GM19328 (cell line): Measurements from ENCODE around the gene APOOL.
"Not testable (repeated sequence)": the region's sequence is repeated elsewhere in the genome, so short reads cannot be mapped to it uniquely, and the experiment has no call there.

Experiments used
- ATAC-seq: cut with Tn5 transposase; IDR thresholded peaks from one replicate; pipeline ENCODE4 v1.9.1; 2021; ENCODE audit warnings: mild to moderate bottlenecking, moderate library complexity; ENCODE audit not compliant: unreplicated experiment

Gene APOOL

DNA sequence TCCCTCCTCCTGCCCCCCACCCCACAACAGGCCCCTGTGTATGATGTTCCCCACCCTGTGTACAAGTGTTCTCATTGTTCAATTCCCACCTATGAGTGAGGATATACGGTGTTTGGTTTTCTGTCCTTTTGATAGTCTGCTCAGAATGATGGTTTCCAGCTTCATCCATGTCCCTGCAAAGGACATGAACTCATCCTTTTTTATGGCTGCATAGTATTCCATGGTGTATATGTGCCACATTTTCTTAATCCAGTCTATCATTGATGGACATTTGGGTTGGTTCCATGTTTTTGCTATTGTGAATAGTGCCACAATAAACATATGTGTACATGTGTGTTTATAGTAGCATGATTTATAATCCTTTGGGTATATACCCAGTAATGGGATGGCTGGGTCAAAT lies 73.6 kb downstream of the APOOL start:
- ATAC-seq = not testable (repeated sequence)

- no peak for ATAC-seq
Measured at GRCh38 chrX:85084770-85085393, 81.2 kb downstream of the APOOL start.

DNA sequence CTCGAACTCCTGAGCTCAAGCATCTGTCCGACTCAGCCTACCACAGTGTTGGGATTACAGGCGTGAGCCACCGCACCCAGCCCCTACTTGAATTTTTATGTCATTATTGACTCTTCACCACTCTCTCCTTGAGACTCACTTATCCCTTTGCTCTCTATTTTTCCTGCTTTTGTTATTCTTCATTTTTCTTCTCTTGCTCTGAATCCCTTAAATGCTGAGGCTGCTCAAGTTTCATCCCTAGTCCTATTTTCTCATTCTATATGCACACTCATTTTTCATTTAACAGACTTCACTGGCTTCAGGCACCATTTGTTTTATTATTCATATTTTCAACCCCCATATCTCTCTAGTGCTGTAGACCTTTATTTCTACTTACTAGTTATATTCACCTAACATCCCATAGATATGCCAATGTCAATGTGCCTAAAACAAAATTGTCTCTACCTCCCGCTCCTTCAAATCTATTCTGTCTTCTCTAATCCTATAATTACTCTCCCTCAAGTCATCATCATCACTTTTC lies 85.7 kb downstream of the APOOL start:
- ATAC-seq = no peak

DNA sequence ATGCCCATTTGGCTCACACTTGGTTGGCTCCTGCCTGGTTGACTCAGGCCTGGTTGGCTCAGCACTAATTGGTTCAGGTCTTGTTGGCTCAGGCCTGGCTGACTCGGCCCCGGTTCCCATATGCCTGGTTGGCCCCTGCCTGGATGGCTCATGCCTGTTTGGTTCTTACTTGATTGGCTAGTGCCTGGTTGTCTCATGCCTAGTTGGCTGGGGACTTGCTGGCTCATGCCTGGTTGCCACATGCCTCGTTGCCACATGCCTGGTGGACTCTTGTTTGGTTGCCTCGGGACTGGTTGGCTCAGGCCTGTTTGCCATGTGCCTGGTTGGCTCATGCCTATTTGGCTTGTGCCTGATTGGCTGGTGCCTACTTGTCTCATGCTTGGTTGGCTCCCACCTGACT lies 103.7 kb downstream of the APOOL start:
- no peak for ATAC-seq

GRCh38 chrX:85108165-85108564 lies 104.5 kb downstream of the APOOL start:
- ATAC-seq = no peak

- no peak for ATAC-seq
Measured at GRCh38 chrX:85109235-85109634, 105.6 kb downstream of the APOOL start.

DNA sequence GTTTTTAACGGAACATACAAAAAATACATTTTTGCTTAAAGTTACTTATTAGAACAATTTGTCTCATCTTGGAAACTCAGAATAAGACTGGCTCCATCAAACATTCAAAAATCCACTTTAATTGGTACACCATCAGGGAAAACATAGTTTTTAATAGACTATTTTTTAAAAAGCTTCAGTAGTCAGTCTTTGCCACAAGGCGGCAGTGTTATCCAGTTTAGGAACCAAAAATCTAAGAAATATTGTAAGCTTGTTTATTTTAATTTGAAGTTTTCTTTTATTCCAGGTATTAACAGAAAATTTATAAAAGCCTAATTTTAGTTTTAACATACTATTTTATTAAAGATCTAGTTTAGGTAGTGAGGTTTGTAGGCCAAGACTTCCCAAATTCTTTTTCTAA lies 107.7 kb downstream of the APOOL start:
- no peak for ATAC-seq

GRCh38 chrX:85112293-85112692 lies 108.6 kb downstream of the APOOL start:
- no peak for ATAC-seq

GRCh38 chrX:85113746-85114145 lies 110.1 kb downstream of the APOOL start:
- ATAC-seq = no peak

GRCh38 chrX:85114171-85114570 lies 110.5 kb downstream of the APOOL start:
- ATAC-seq = no peak

- ATAC-seq = no peak
Measured at GRCh38 chrX:85114776-85115175, 111.1 kb downstream of the APOOL start.

- no peak for ATAC-seq
Measured at GRCh38 chrX:85115252-85115651, 111.6 kb downstream of the APOOL start.

GRCh38 chrX:85136409-85136808 lies 132.7 kb downstream of the APOOL start:
- no peak for ATAC-seq

GRCh38 chrX:85139422-85139821 lies 135.7 kb downstream of the APOOL start:
- no peak for ATAC-seq

- ATAC-seq = peak; percentile 66
Measured at GRCh38 chrX:85140964-85141363, 137.3 kb downstream of the APOOL start.
